Kidney (tissue), 14 donors: ENCODE measurements around the gene OR2F2. TPM values are rescaled to one million over a fixed set of nuclear protein-coding genes. Genes with fewer than 3 reads are reported as not detected.

Experiments
- DNase-seq, 5 donors: peaks; one replicate each; pipeline ENCODE4 v3.0.0-alpha.2; 2013 to 2020
- FAIRE-seq: peaks from 2 replicates; lab custom pipeline; 2012; peaks lifted over from hg19 to GRCh38; lab: Jason Lieb, UNC
- H3K27ac ChIP-seq, 2 donors: one replicate each; pipeline ENCODE4 v1.7.0; 2013; ENCODE audit warnings: low read depth in 2 of 2, low read length in 2 of 2, inconsistent platforms in 1 of 2
- H3K27me3 ChIP-seq: one replicate; pipeline ENCODE4 v1.7.1; 2013; ENCODE audit warnings: low read length, inconsistent platforms; ENCODE audit not compliant: control insufficient read depth, insufficient read depth
- H3K36me3 ChIP-seq, 3 donors: one replicate each; pipeline versions ENCODE4 v1.7.0 to v1.7.1; 2013; ENCODE audit warnings: low read length in 3 of 3, control low read depth in 1 of 3, inconsistent platforms in 1 of 3; ENCODE audit not compliant: insufficient read depth in 3 of 3, control insufficient read depth in 2 of 3
- H3K4me1 ChIP-seq, 3 donors: one replicate each; pipeline versions ENCODE4 v1.7.0 to v1.7.1; 2013; ENCODE audit warnings: low read length in 3 of 3, inconsistent platforms in 1 of 3, low read depth in 1 of 3; ENCODE audit not compliant: control insufficient read depth in 2 of 3, insufficient read depth in 2 of 3
- H3K4me3 ChIP-seq, 3 donors: one replicate each; pipeline versions ENCODE4 v1.7.0 to v1.8.1; 2013; ENCODE audit warnings: low read length in 3 of 3, control low read depth in 1 of 3, inconsistent platforms in 1 of 3
- H3K9ac ChIP-seq, 3 donors: one replicate each; pipeline versions ENCODE4 v1.7.0 to v1.7.1; 2013; ENCODE audit warnings: low read length in 3 of 3, control low read depth in 1 of 3, inconsistent platforms in 1 of 3
- H3K9me3 ChIP-seq, 3 donors: one replicate each; pipeline versions ENCODE4 v1.7.0 to v1.7.1; 2013; ENCODE audit warnings: low read length in 3 of 3, control low read depth in 1 of 3, inconsistent platforms in 1 of 3; ENCODE audit not compliant: control insufficient read depth in 2 of 3, insufficient read depth in 1 of 3
- CTCF ChIP-seq: IDR thresholded peaks from 3 replicates; pipeline ENCODE4 v1.5.1; 2012; ENCODE audit warnings: mild to moderate bottlenecking, moderate library complexity, borderline replicate concordance; ENCODE audit not compliant: insufficient read depth; ENCODE audit errors: extremely low read depth
- intact Hi-C: fragments of 100-400 bp; cut with DNase I; formaldehyde crosslinking; loops from one replicate; pipeline ENCODE4 v1.11.1; 2022
- polyA plus RNA-seq: library from polyadenylated mRNA; stranded (reverse); fragments of 350-450 nt; fragmentation: Illumina TruSeq; extraction: RNeasy Lipid Tissue Mini Kit (QIAGEN cat#74804); gene quantifications from one replicate; pipeline ENCODE4 v1.2.3, GENCODE V29; 2014; ENCODE audit warnings: low read depth, low replicate concordance; ENCODE audit not compliant: insufficient read depth
- total RNA-seq: library from RNA; stranded (reverse); fragmentation: NEBNext Ultra II Directional; extraction: Animal tissue kit (Norgen Biotek cat#: 25700); gene quantifications from one replicate; pipeline ENCODE4 v1.2.1, GENCODE V29; 2021
- donor health status: control.
- donor health status: control.
- donor health status: control.
- donor health status: control.
- donor health status: control.
- donor health status: DM: yes; HTN: yes; CAD: no.
- donor health status: Normal renal cell carcinoma (clear cell type).

Gene OR2F2
- total and polyA plus RNA-seq, 2 donors from 2014 or later = not detected

DNA sequence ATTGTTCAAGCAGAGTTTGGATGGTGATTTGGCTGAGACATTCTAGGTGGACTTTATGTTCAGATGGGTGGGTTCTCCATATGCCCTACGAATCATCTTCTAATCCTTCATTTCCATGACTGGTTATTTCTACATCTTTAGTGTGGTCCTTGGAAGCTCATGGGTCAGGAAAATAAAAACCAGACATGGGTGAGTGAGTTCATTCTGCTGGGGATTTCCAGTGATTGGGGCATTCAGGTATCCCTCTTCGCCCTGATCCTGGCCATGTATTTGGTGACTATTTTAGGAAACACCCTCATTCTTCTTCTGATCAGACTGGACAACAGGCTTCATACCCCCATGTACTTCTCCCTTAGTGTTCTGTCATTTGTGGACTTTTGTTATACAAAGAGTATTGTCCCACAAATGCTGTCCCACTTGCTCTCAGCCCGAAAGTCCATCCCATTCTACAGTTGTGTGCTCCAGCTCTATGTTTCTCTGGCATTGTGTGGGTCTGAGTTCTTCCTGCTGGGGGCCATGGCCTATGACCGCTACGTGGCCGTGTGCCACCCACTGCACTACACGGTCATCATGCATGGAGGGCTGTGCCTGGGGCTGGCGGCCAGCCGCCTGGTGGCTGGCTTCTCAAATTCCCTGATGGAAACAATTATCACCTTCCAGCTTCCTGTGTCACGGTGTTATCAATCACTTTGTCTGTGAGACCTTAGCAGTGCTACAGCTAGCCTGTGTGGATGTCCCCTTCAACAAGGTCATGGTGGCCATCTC, 45.9 kb downstream of the OR2F2 start:
- no peaks in the 10 kb centered on the region for H3K4me1 ChIP-seq
- DNase-seq (no peak), FAIRE-seq (no peak)
- no peaks in the 10 kb centered on the region for H3K9me3 ChIP-seq
- no peaks in the 10 kb centered on the region for H3K36me3 ChIP-seq
- H3K4me3 ChIP-seq = no peak overlapping the region
- no peak overlapping the region for H3K9ac ChIP-seq
- H3K27me3 ChIP-seq = no peaks in the 10 kb centered on the region
- no peak for TF ChIP-seq CTCF
- intact Hi-C loops = no loop called here
- H3K27ac ChIP-seq = no peak overlapping the region

GRCh38 chr7:143983960-143984359, 48.9 kb downstream of the OR2F2 start:
- H3K4me1 ChIP-seq = no peaks in the 10 kb centered on the region
- no peaks in the 10 kb centered on the region for H3K9me3 ChIP-seq
- no peaks in the 10 kb centered on the region for H3K27me3 ChIP-seq
- no peaks in the 10 kb centered on the region for H3K36me3 ChIP-seq
- DNase-seq (no peak), FAIRE-seq (no peak)
- TF ChIP-seq CTCF = no peak
- H3K4me3 ChIP-seq = no peak overlapping the region
- H3K9ac ChIP-seq = no peak overlapping the region
- intact Hi-C loops = no loop called here
- no peak overlapping the region for H3K27ac ChIP-seq

Other genes starting within 250 kb of the OR2F2 start
- 0.13 TPM for gene CTAGE6, start 177.5 kb upstream of the OR2F2 start, total RNA-seq
- gene CTAGE6, start 177.5 kb upstream of the OR2F2 start, polyA plus RNA-seq = not detected
- 37.2 TPM for gene TCAF1, start 33.1 kb upstream of the OR2F2 start, total RNA-seq
- 12.2 TPM for gene TCAF1, start 33.1 kb upstream of the OR2F2 start, polyA plus RNA-seq
- gene OR2F1, start 19.6 kb downstream of the OR2F2 start, total RNA-seq = not detected
- gene OR2F1, start 19.6 kb downstream of the OR2F2 start, polyA plus RNA-seq = not detected
- gene OR6B1, start 65.1 kb downstream of the OR2F2 start, total RNA-seq = not detected
- gene OR6B1, start 65.1 kb downstream of the OR2F2 start, polyA plus RNA-seq = not detected
- not detected for gene OR2A5, start 113.7 kb downstream of the OR2F2 start, total RNA-seq
- gene OR2A5, start 113.7 kb downstream of the OR2F2 start, polyA plus RNA-seq = not detected
- gene OR2A25, start 134.6 kb downstream of the OR2F2 start, total RNA-seq = not detected
- not detected for gene OR2A25, start 134.6 kb downstream of the OR2F2 start, polyA plus RNA-seq
- not detected for gene OR2A12, start 151.0 kb downstream of the OR2F2 start, total RNA-seq
- gene OR2A12, start 151.0 kb downstream of the OR2F2 start, polyA plus RNA-seq = not detected
- not detected for gene OR2A2, start 174.3 kb downstream of the OR2F2 start, total RNA-seq
- not detected for gene OR2A2, start 174.3 kb downstream of the OR2F2 start, polyA plus RNA-seq
- gene OR2A14, start 187.9 kb downstream of the OR2F2 start, total RNA-seq = not detected
- gene OR2A14, start 187.9 kb downstream of the OR2F2 start, polyA plus RNA-seq = not detected
- gene CTAGE4, start 248.2 kb downstream of the OR2F2 start, total RNA-seq = 4.9 TPM
- 4.2 TPM for gene CTAGE4, start 248.2 kb downstream of the OR2F2 start, polyA plus RNA-seq